Measurements from ENCODE around the gene CFAP77.

- no peak for TF ChIP-seq TAF7 (tag; IDR thresholded peaks at IDR 0.05)
- no peak for TF ChIP-seq SETDB1 (IDR thresholded peaks at IDR 0.05; ENCODE audit: low read length)
- no peak for TF ChIP-seq CHD1 (IDR thresholded peaks at IDR 0.05; ENCODE audit: low read length)
- TF ChIP-seq PTBP1 (IDR thresholded peaks at IDR 0.05; ENCODE audit: low read depth, low read length), result no peak
- TF ChIP-seq, protein P1, sequence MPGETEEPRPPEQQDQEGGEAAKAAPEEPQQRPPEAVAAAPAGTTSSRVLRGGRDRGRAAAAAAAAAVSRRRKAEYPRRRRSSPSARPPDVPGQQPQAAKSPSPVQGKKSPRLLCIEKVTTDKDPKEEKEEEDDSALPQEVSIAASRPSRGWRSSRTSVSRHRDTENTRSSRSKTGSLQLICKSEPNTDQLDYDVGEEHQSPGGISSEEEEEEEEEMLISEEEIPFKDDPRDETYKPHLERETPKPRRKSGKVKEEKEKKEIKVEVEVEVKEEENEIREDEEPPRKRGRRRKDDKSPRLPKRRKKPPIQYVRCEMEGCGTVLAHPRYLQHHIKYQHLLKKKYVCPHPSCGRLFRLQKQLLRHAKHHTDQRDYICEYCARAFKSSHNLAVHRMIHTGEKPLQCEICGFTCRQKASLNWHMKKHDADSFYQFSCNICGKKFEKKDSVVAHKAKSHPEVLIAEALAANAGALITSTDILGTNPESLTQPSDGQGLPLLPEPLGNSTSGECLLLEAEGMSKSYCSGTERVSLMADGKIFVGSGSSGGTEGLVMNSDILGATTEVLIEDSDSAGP (CRISPR knock-in tag; IDR thresholded peaks at IDR 0.05), result no peak
- no peak for TF ChIP-seq ATF7 (IDR thresholded peaks at IDR 0.05)
- no peak for TF ChIP-seq MAZ (CRISPR knock-in tag; conservative IDR thresholded peaks at IDR 0.05 in 1 of 2, IDR thresholded peaks at IDR 0.05 in 1 of 2)
- no peak for TF ChIP-seq ZNF143 (CRISPR knock-in tag; IDR thresholded peaks at IDR 0.05)
- TF ChIP-seq CBX3 (IDR thresholded peaks at IDR 0.05; ENCODE audit: borderline replicate concordance in 1 of 2, low read length in 2 of 2), result no peak
- no peak for TF ChIP-seq NELFE (IDR thresholded peaks at IDR 0.05; ENCODE audit: insufficient read depth, insufficient read length)
- no peak for TF ChIP-seq KDM4B (IDR thresholded peaks at IDR 0.05; ENCODE audit: borderline replicate concordance in 2 of 2, low read depth in 1 of 2)
These were observed 1.5 kb upstream of the CFAP77 start for GRCh38 chr9:132408521-132408920.

Data from K562 (cell line).